HG03280 (cell line): ENCODE results near the gene ACY1.

ENCODE experiments used
- ATAC-seq: cut with Tn5 transposase; IDR thresholded peaks from one replicate; pipeline ENCODE4 v1.9.1; 2021; ENCODE audit warnings: mild to moderate bottlenecking, moderate library complexity; ENCODE audit not compliant: unreplicated experiment

ACY1 gene

GRCh38 chr3:51962854-51963530, 20.3 kb upstream of the ACY1 start:
- no peak for ATAC-seq

- no peak for ATAC-seq
These were observed 19.3 kb upstream of the ACY1 start for GRCh38 chr3:51963951-51964451.

GRCh38 chr3:51964521-51964920, 18.8 kb upstream of the ACY1 start:
- no peak for ATAC-seq

- ATAC-seq = no peak
These were observed 17.3 kb upstream of the ACY1 start for GRCh38 chr3:51966016-51966415.

GRCh38 chr3:51966486-51966885, 16.8 kb upstream of the ACY1 start:
- no peak for ATAC-seq

- ATAC-seq = peak; percentile 41
These were observed 16.4 kb upstream of the ACY1 start for GRCh38 chr3:51966922-51967383.

GRCh38 chr3:51967384-51968169, 15.8 kb upstream of the ACY1 start, which contains the start of gene PCBP4:
TSS of gene PCBP4 (minus strand) at chr3:51967454. CDS start at chr3:51961240, 6,214 bp downstream.
- peak; percentile 49 for ATAC-seq

- ATAC-seq = no peak
These were observed 15.1 kb upstream of the ACY1 start for GRCh38 chr3:51968170-51968775.

- no peak for ATAC-seq
These were observed 14.3 kb upstream of the ACY1 start for GRCh38 chr3:51968883-51969678.

GRCh38 chr3:51969841-51970240, 13.5 kb upstream of the ACY1 start:
- ATAC-seq = no peak

- ATAC-seq = no peak
These were observed 12.6 kb upstream of the ACY1 start for GRCh38 chr3:51970606-51971300.

GRCh38 chr3:51971350-51971749, 12.0 kb upstream of the ACY1 start:
- no peak for ATAC-seq

GRCh38 chr3:51974277-51974962, 8.9 kb upstream of the ACY1 start:
- ATAC-seq = peak; percentile 11

GRCh38 chr3:51974963-51975851, 8.1 kb upstream of the ACY1 start, which contains the start of gene ABHD14A:
TSS of gene ABHD14A (plus strand) at chr3:51975064. CDS start at chr3:51975136, 72 bp downstream.
- peak; percentile 64 for ATAC-seq

GRCh38 chr3:51975852-51976549, 7.3 kb upstream of the ACY1 start:
- no peak for ATAC-seq

GRCh38 chr3:51977446-51978142, 5.7 kb upstream of the ACY1 start:
- no peak for ATAC-seq

- ATAC-seq = no peak
These were observed 5.2 kb upstream of the ACY1 start for GRCh38 chr3:51978143-51978502.
